ENCODE data around the gene SYNJ1.
"Not testable (repeated sequence)": the region's sequence is repeated elsewhere in the genome, so short reads cannot be mapped to it uniquely, and the experiment has no call there.

SYNJ1 gene, protein sequence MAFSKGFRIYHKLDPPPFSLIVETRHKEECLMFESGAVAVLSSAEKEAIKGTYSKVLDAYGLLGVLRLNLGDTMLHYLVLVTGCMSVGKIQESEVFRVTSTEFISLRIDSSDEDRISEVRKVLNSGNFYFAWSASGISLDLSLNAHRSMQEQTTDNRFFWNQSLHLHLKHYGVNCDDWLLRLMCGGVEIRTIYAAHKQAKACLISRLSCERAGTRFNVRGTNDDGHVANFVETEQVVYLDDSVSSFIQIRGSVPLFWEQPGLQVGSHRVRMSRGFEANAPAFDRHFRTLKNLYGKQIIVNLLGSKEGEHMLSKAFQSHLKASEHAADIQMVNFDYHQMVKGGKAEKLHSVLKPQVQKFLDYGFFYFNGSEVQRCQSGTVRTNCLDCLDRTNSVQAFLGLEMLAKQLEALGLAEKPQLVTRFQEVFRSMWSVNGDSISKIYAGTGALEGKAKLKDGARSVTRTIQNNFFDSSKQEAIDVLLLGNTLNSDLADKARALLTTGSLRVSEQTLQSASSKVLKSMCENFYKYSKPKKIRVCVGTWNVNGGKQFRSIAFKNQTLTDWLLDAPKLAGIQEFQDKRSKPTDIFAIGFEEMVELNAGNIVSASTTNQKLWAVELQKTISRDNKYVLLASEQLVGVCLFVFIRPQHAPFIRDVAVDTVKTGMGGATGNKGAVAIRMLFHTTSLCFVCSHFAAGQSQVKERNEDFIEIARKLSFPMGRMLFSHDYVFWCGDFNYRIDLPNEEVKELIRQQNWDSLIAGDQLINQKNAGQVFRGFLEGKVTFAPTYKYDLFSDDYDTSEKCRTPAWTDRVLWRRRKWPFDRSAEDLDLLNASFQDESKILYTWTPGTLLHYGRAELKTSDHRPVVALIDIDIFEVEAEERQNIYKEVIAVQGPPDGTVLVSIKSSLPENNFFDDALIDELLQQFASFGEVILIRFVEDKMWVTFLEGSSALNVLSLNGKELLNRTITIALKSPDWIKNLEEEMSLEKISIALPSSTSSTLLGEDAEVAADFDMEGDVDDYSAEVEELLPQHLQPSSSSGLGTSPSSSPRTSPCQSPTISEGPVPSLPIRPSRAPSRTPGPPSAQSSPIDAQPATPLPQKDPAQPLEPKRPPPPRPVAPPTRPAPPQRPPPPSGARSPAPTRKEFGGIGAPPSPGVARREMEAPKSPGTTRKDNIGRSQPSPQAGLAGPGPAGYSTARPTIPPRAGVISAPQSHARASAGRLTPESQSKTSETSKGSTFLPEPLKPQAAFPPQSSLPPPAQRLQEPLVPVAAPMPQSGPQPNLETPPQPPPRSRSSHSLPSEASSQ (N-terminal part only)

DNA sequence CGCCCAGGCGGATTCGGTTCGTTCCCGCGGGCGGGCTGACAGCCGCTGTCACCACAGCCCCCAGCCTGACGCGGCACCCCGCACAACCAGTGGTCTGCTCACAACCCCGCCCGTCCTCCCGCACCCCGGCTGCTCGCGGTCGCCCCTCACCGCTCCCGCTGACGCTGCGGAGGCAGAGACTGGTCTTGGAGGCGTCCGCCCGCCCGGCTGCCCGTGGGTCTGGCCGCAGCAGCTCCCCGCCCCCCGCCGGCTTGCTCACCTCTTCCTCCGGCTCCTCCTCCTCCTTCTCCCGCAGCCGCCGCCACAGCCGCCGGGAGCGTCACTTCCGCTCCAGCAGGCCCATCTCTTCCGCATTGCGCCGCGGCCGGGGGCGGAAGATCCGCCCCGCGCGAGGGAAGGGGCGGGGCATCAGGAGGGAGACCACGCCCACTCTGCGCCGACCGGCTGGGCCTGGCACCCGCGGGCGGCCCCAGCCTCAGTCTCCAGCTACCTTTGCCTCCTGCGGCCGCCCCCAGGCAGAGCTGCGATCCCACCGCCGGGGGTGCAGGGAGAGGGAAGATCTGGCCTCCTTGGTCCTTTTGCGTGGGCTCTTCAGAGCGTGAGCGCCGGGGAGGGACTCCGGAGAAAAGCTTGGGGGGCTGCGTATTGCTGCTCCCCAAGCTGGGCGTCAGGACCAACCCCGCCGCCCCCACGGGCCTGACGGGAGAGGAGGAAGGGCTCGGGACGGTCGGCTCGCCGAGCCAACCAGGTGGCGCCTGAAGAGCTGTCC lies at the start of gene SYNJ1:
Gene SYNJ1 (minus strand): TSS at position 327 of the 769 bp plus-strand sequence. CDS start 1,118 bp downstream, outside the sequence.
- TF ChIP-seq, protein P1, sequence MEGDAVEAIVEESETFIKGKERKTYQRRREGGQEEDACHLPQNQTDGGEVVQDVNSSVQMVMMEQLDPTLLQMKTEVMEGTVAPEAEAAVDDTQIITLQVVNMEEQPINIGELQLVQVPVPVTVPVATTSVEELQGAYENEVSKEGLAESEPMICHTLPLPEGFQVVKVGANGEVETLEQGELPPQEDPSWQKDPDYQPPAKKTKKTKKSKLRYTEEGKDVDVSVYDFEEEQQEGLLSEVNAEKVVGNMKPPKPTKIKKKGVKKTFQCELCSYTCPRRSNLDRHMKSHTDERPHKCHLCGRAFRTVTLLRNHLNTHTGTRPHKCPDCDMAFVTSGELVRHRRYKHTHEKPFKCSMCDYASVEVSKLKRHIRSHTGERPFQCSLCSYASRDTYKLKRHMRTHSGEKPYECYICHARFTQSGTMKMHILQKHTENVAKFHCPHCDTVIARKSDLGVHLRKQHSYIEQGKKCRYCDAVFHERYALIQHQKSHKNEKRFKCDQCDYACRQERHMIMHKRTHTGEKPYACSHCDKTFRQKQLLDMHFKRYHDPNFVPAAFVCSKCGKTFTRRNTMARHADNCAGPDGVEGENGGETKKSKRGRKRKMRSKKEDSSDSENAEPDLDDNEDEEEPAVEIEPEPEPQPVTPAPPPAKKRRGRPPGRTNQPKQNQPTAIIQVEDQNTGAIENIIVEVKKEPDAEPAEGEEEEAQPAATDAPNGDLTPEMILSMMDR (IDR thresholded peaks at IDR 0.05; ENCODE audit: extremely low read depth, missing control alignments): no peak
- DNase-seq (ENCODE audit: low spot score): peak; percentile 98

DNA sequence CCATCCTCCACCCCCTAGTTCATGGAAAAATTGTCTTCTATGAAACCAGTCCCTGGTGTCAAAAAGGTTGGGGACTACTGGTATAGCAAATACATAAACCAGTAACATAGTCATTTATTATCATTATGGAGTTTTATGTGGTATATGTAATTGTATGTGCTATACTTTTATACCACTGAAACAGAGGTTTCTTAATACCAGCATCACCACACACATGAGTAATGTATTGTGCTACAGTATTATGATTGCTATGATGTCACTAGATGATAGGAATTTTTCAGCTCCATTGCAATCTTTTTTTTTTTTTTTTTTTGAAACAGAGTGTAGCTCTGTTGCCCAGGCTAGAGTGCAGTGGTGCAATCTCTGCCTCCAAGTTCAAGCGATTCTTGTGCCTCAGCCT lies 49.5 kb upstream of the SYNJ1 start:
- DNase-seq (ENCODE audit: low spot score): no peak
- TF ChIP-seq, protein P1 (IDR thresholded peaks at IDR 0.05; ENCODE audit: extremely low read depth, missing control alignments): no peak

DNA sequence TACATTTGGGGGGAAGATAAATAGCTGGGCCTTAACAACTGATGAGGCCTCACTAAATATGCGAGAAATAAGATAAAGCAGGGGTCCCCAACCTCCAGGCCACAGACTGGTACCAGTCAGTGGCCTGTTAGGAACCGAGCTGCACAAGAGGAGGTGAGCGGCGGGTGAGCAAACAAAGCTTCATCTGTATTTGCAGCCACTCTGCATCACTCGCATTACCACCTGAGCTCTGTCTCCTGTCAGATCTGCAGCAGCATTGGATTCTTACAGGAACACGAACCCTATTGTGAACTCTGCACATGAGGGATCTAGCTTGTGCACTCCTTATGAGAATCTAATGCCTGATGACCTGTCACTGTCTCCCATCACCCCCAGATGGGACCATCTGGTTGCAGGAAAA lies 48.9 kb upstream of the SYNJ1 start:
- DNase-seq (ENCODE audit: low spot score): no peak
- TF ChIP-seq, protein P1 (IDR thresholded peaks at IDR 0.05; ENCODE audit: extremely low read depth, missing control alignments): no peak

DNA sequence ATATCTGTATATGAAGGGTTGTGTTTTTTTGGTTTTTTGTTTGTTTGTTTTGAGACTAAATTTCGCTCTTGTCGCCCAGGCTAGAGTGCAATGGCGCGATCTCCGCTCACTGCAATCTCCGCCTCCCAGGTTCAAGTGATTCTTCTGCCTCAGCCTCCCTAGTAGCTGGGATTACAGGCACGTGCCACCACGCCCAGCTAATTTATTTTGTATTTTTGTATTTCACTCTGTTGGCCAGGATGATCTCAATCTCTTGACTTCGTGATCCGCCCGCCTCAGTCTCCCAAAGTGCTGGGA lies 45.2 kb upstream of the SYNJ1 start:
- not testable (repeated sequence) for DNase-seq (ENCODE audit: low spot score)

DNA sequence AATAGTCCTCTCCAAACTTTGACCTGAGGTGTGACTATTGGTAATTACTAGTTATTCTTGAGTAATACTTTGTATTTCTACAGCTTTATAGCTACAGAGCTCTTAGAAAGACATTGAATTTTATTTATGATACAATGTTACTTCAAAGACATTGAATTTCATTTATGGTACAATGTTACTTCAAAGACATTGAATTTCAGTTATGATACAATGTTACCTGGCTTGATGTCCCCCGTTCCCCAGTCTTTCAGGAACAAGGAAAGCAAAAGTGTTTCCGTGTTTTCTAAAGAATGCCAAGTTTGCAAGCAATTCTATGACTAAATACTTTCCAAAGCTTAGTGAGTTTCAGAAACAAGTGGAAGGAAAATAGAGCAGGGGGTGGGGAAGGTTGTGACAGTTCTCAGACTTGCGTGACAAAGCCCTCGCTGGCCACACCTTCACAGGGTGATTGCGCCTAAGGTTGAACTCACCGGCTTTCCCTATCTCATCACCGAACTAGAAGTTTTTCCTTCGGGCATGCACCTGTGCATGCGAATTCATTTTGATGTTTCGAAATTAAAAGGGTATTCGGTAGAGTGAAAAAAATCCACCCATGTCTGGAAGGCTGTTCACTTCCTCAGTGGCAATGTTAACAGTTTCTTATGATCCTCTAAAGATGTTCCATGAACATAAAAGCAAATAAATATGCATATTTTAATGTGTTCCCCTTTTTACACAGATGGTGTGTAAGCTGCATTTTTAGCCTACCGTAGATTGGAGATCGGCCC lies 44.7 kb upstream of the SYNJ1 start:
- peak; percentile 62 for DNase-seq (ENCODE audit: low spot score)
- TF ChIP-seq, protein P1 (IDR thresholded peaks at IDR 0.05; ENCODE audit: extremely low read depth, missing control alignments): no peak

DNA sequence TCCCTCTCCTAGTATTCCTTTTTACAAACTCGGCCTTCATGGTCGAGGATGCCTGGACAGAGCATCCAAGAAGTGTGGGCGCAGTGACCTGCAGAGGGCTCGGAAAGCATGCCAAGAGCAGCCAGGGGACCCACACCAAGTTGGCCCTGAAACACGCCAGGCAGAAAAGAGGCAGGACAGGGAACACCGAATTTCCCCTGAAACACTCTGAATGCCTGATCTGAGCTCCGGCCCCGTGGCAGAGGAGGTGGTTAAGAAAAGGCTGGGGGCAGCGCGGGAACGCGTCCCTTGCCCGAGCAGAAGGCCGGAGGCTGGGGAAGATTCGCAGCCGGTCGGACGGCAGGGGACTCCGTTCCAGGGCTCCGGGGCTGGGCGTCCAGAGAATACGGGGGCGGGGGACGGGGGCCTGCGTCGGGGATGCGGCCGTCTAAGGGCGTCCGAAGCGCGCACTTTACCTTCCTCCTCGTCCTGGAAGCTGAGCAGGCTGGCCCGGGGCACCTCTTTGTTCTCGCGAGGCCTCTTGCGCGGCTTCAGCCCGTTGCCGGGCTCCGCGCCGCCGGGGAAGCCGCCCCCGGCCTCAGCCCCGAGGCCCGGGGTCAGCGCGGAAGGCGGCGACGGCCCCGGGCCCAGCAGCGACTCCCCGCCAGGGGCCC lies 43.2 kb upstream of the SYNJ1 start:
- DNase-seq (ENCODE audit: low spot score): peak; percentile 72

More for the DNA sequence above, 43.2 kb upstream of the SYNJ1 start:
- TF ChIP-seq, protein P1 (IDR thresholded peaks at IDR 0.05; ENCODE audit: extremely low read depth, missing control alignments): no peak
